H1 (cell line): ENCODE results near the gene MYOCOS. TPM values are rescaled to one million over a fixed set of nuclear protein-coding genes. Genes with fewer than 3 reads are reported as not detected.

Experiments used
- CTCF ChIA-PET: fragments of 300-600 bp; sonication (Branson Sonifier 250); formaldehyde crosslinking; loops from one replicate; lab custom pipeline; 2021; ENCODE audit not compliant: partially characterized antibody; lab: Charles Lee
- POLR2A ChIA-PET: fragments of 300-600 bp; sonication (Branson Sonifier 250); formaldehyde crosslinking; loops from one replicate; lab custom pipeline; 2021; ENCODE audit warnings: inconsistent platforms; ENCODE audit not compliant: partially characterized antibody; lab: Charles Lee
- DNase-seq, 2 experiments: peaks; one replicate each; pipeline versions ENCODE4 v3.0.0 to v3.0.0-alpha.2; 2010 to 2022; ENCODE audit warnings: low spot score in 2 of 2, low read depth in 1 of 2, mixed read lengths in 1 of 2
- FAIRE-seq: peaks from 2 replicates; lab custom pipeline; 2011; peaks lifted over from hg19 to GRCh38; lab: Jason Lieb, UNC
- H2AFZ ChIP-seq: 2 replicates; pipeline ENCODE4 v1.8.1; 2012; ENCODE audit warnings: low read length, inconsistent platforms
- H2AK5ac ChIP-seq: 2 replicates; pipeline ENCODE4 v1.6.1; 2013; ENCODE audit warnings: low read depth, low read length
- H2BK120ac ChIP-seq: replicated peaks from 2 replicates; pipeline ENCODE3; 2013; ENCODE audit warnings: low read depth, low read length, inconsistent platforms
- H2BK12ac ChIP-seq: 2 replicates; pipeline ENCODE4 v1.6.1; 2013; ENCODE audit warnings: low read depth, low read length
- H2BK15ac ChIP-seq: 2 replicates; pipeline ENCODE4 v1.6.1; 2013; ENCODE audit warnings: low read length
- H2BK20ac ChIP-seq: 2 replicates; pipeline ENCODE4 v1.6.1; 2013; ENCODE audit warnings: low read length
- H2BK5ac ChIP-seq: 2 replicates; pipeline ENCODE4 v1.6.1; 2013; ENCODE audit warnings: low read depth, low read length
- H3K14ac ChIP-seq: 2 replicates; pipeline ENCODE4 v1.6.1; 2013; ENCODE audit warnings: inconsistent platforms; ENCODE audit not compliant: insufficient read length
- H3K18ac ChIP-seq: 2 replicates; pipeline ENCODE4 v1.6.1; 2013; ENCODE audit warnings: low read length; ENCODE audit errors: extremely low read depth
- H3K23ac ChIP-seq: 2 replicates; pipeline ENCODE4 v1.6.1; 2013; ENCODE audit warnings: inconsistent platforms; ENCODE audit not compliant: insufficient read length
- H3K23me2 ChIP-seq: 2 replicates; pipeline ENCODE4 v1.6.1; 2013; ENCODE audit warnings: low read depth, low read length
- H3K27ac ChIP-seq: 2 replicates; pipeline ENCODE4 v1.6.1; 2011; ENCODE audit warnings: low read depth, low read length, inconsistent platforms
- H3K27me3 ChIP-seq, 4 experiments: replicated peaks in 1 of 4; 1 replicate in 1 of 4; 2 replicates in 3 of 4; pipeline versions ENCODE4 v1.6.1 to v1.8.1; 2011 to 2013; ENCODE audit warnings: low read length in 3 of 4, mild to moderate bottlenecking in 3 of 4, inconsistent platforms in 2 of 4, mixed read lengths in 2 of 4, moderate library complexity in 1 of 4; ENCODE audit not compliant: control insufficient read depth in 3 of 4, insufficient read depth in 3 of 4; ENCODE audit errors: extremely low read depth in 1 of 4
- H3K36me3 ChIP-seq, 4 experiments: 2 replicates each; pipeline versions ENCODE4 v1.6.1 to v1.8.1; 2011 to 2013; ENCODE audit warnings: mild to moderate bottlenecking in 4 of 4, low read length in 3 of 4, moderate library complexity in 2 of 4, control low read depth in 1 of 4, inconsistent platforms in 1 of 4; ENCODE audit not compliant: insufficient read depth in 4 of 4, control insufficient read depth in 2 of 4
- H3K4ac ChIP-seq: replicated peaks from 2 replicates; pipeline ENCODE3; 2013; ENCODE audit warnings: low read length, low read depth, mixed read lengths, inconsistent platforms; ENCODE audit not compliant: insufficient read length
- H3K4me1 ChIP-seq, 4 experiments: replicated peaks in 1 of 4; 1 replicate in 1 of 4; 2 replicates in 3 of 4; pipeline versions ENCODE4 v1.6.1 to v1.8.1; 2011 to 2013; ENCODE audit warnings: low read length in 3 of 4, inconsistent platforms in 2 of 4, mixed read lengths in 1 of 4; ENCODE audit not compliant: insufficient read depth in 4 of 4, control insufficient read depth in 3 of 4
- H3K4me2 ChIP-seq, 2 experiments: 2 replicates each; pipeline versions ENCODE4 v1.6.1 to v1.8.1; 2011 to 2013; ENCODE audit warnings: low read depth in 2 of 2, low read length in 2 of 2, control low read depth in 1 of 2, inconsistent platforms in 1 of 2, mild to moderate bottlenecking in 1 of 2; ENCODE audit not compliant: insufficient read depth in 1 of 2
- H3K4me3 ChIP-seq, 4 experiments: fragments of 200-600, 300-600 bp in 1 of 4; sonication (generic), shearing (Covaris generic), sonication (Bioruptor Twin) in 1 of 4; 2 replicates each; pipeline versions ENCODE4 v1.5.1 to v1.8.1; 2011 to 2016; ENCODE audit warnings: low read length in 4 of 4, low read depth in 3 of 4, control low read depth in 2 of 4, inconsistent platforms in 2 of 4, mild to moderate bottlenecking in 2 of 4, mixed read lengths in 1 of 4, moderate library complexity in 1 of 4; ENCODE audit not compliant: insufficient read depth in 2 of 4; ENCODE audit errors: extremely low read depth in 1 of 4
- H3K56ac ChIP-seq: replicated peaks from 2 replicates; pipeline ENCODE3; 2013; ENCODE audit warnings: low read depth, mild to moderate bottlenecking, mixed read lengths, low read length, inconsistent platforms; ENCODE audit not compliant: insufficient read length
- H3K79me1 ChIP-seq: 2 replicates; pipeline ENCODE4 v1.6.1; 2013; ENCODE audit warnings: low read depth, low read length, control low read depth
- H3K79me2 ChIP-seq, 2 experiments: 2 replicates each; pipeline versions ENCODE4 v1.6.1 to v1.8.1; 2012 to 2013; ENCODE audit warnings: low read length in 2 of 2, mild to moderate bottlenecking in 2 of 2, inconsistent platforms in 1 of 2; ENCODE audit not compliant: insufficient read depth in 2 of 2, control insufficient read depth in 1 of 2
- H3K9ac ChIP-seq, 4 experiments: replicated peaks in 1 of 4; 1 replicate in 1 of 4; 2 replicates in 3 of 4; pipeline versions ENCODE4 v1.6.1 to v1.8.1; 2011 to 2013; ENCODE audit warnings: low read depth in 3 of 4, low read length in 3 of 4, control low read depth in 2 of 4, mild to moderate bottlenecking in 2 of 4, moderate library complexity in 2 of 4, inconsistent platforms in 1 of 4; ENCODE audit errors: extremely low read depth in 1 of 4
- H3K9me3 ChIP-seq, 2 experiments: 2 replicates each; pipeline versions ENCODE4 v1.6.1 to v1.8.1; 2012 to 2013; ENCODE audit warnings: mild to moderate bottlenecking in 2 of 2, moderate library complexity in 2 of 2, control low read depth in 1 of 2, inconsistent platforms in 1 of 2, low read depth in 1 of 2, low read length in 1 of 2, mixed read lengths in 1 of 2; ENCODE audit not compliant: insufficient read depth in 2 of 2
- H4K20me1 ChIP-seq, 2 experiments: replicated peaks in 1 of 2; 2 replicates each; pipeline versions ENCODE3 to v1.8.1; 2011 to 2013; ENCODE audit warnings: inconsistent platforms in 2 of 2, low read length in 2 of 2, mild to moderate bottlenecking in 1 of 2; ENCODE audit not compliant: insufficient read depth in 2 of 2, control insufficient read depth in 1 of 2
- H4K5ac ChIP-seq: 2 replicates; pipeline ENCODE4 v1.6.1; 2013; ENCODE audit warnings: low read length, low read depth, mixed read lengths, inconsistent platforms; ENCODE audit not compliant: insufficient read length
- H4K8ac ChIP-seq: 2 replicates; pipeline ENCODE4 v1.8.0; 2013; ENCODE audit warnings: mild to moderate bottlenecking, moderate library complexity, low read length, inconsistent platforms; ENCODE audit not compliant: insufficient read depth; ENCODE audit errors: extremely low read depth
- H4K91ac ChIP-seq: replicated peaks from 2 replicates; pipeline ENCODE3; 2013; ENCODE audit warnings: low read length, mixed read lengths, inconsistent platforms; ENCODE audit not compliant: insufficient read length
- ASH2L ChIP-seq: fragments of 200-600, 300-600 bp; sonication (generic); IDR thresholded peaks from one replicate; pipeline ENCODE4 v1.7.1; 2017; ENCODE audit warnings: low read length
- EGR1 ChIP-seq: IDR thresholded peaks from 2 replicates; pipeline ENCODE4 v1.6.1; 2011; ENCODE audit warnings: low read depth, low read length, borderline replicate concordance
- KDM1A ChIP-seq: fragments of 200-600, 300-600 bp; sonication (generic); IDR thresholded peaks from 2 replicates; pipeline ENCODE4 v1.7.1; 2016; ENCODE audit warnings: mild to moderate bottlenecking, low read length, borderline replicate concordance
- RAD21 ChIP-seq, 2 experiments: IDR thresholded peaks in 1 of 2; conservative IDR thresholded peaks in 1 of 2; 2 replicates each; pipeline ENCODE4 v1.6.1; 2011; ENCODE audit warnings: low read depth in 2 of 2, low read length in 2 of 2, improper control_type of control experiment in 1 of 2, inconsistent platforms in 1 of 2, mild to moderate bottlenecking in 1 of 2, moderate library complexity in 1 of 2
- SP4 ChIP-seq: IDR thresholded peaks from 2 replicates; pipeline ENCODE4 v1.6.1; 2012; ENCODE audit warnings: low read length, inconsistent platforms
- TEAD4 ChIP-seq: IDR thresholded peaks from 2 replicates; pipeline ENCODE4 v1.6.1; 2012; ENCODE audit warnings: low read depth, low read length, inconsistent platforms, mixed read lengths
- YY1 ChIP-seq: IDR thresholded peaks from 2 replicates; pipeline ENCODE4 v1.6.1; 2011; ENCODE audit warnings: low read depth, mild to moderate bottlenecking, low read length
- WGBS, 2 experiments: shearing (Covaris generic) in 1 of 2; methylation state at CpG; one replicate each; pipeline versions ENCODE4 v1.1.6 to v1.1.7; 2013 to 2015; ENCODE audit warnings: low lambda C conversion rate in 2 of 2, mixed read lengths in 2 of 2, inconsistent platforms in 1 of 2, low coverage in 1 of 2, missing lambda C conversion rate in 1 of 2; ENCODE audit not compliant: insufficient replicate concordance in 2 of 2, insufficient coverage in 1 of 2, insufficient read length in 1 of 2; ENCODE audit errors: extremely low coverage in 1 of 2, missing lambda C conversion rate in 1 of 2; 5-methylcytosine and 5-hydroxymethylcytosine counted together
- polyA plus RNA-seq, 7 experiments: library from polyadenylated mRNA; depleted of rRNA in 3 of 7; stranded (reverse) in 5 of 7; unstranded in 2 of 7; fragments of >200 nt in 5 of 7; fragments of 200-250 nt in 2 of 7; gene quantifications; 1 replicate in 5 of 7; 2 replicates in 1 of 7; 4 replicates in 1 of 7; pipeline versions ENCODE4 v1.2.1 to v1.2.3, GENCODE V29; 2011 to 2013; ENCODE audit warnings: missing spikeins in 2 of 7, mixed read lengths in 2 of 7
- total RNA-seq: library from RNA; stranded (reverse); fragmentation: NEBNext Ultra II Directional; extraction: Animal tissue kit (Norgen Biotek cat#: 25700); gene quantifications from 2 replicates; pipeline ENCODE4 v1.2.1, GENCODE V29; 2021
- TF ChIP-seq, protein P1 (sequence below): IDR thresholded peaks from 2 replicates; pipeline ENCODE4 v1.6.1; 2012; ENCODE audit warnings: inconsistent platforms

Gene MYOCOS
- total and polyA plus RNA-seq, 2 of the 8 experiments (the other 6 are each of a cell fraction or from before 2014, with no cell fraction given) = not detected

DNA sequence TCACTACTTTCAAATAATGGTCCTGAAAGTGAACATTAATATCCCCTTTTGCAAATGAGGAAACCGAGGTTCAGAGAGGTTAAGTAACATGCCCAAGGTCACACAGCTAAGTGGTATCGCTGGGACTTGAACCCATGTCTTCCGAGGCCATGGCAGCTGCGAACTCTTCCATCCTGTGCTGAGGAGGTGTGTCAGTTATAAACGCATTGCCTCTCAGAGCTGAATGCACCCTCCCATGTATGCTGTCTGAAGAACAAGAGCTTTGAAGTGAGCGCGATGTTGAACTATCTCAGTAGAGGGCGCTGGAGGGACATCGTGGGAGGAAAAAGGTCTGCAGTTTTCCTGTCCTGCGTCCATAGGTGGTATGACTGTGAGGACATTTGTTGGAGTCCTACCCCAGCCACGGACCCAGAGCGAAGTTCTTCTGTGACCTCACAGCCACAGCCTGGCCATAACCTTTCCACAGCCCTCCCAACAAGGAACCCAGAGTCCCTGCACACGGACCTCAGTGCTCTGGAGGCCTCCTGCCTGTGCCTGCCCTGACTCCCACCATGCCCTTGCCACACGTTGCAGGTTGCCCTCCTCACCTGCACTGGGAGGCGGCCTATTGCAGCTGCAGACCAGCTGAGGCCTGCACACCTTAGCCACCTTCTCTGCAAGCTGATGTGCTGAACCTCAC, 22.9 kb downstream of the MYOCOS start:
- Histone ChIP-seq H3K36me3 (no peaks in the 10 kb centered on the region; a peak in 1 of 8 replicates), H3K18ac (peak overlapping the region; percentile 92), H3K79me2 (no peaks in the 10 kb centered on the region), H3K79me1 (no peaks in the 10 kb centered on the region), H4K20me1 (no peaks in the 10 kb centered on the region), H3K4me2 (peak overlapping the region in 1 of 2 experiments; percentile 57; a peak in 2 of 4 replicates), H4K5ac (peak overlapping the region; percentile 7), H3K27ac (no peak overlapping the region), H3K9ac (no peak overlapping the region; a peak in 1 of 7 replicates), H3K4ac (peak overlapping the region; percentile 30), H3K23me2 (no peaks in the 10 kb centered on the region), H2BK5ac (peak overlapping the region; percentile 77), H3K56ac (peak overlapping the region; percentile 32), H2BK20ac (peak overlapping the region; percentile 82; the same call in 1 of the 2 replicates), H2BK12ac (peak overlapping the region; percentile 97; the same call in 1 of the 2 replicates), H3K9me3 (no peaks in the 10 kb centered on the region), H4K91ac (peak overlapping the region; percentile 96), H3K14ac (no peak overlapping the region), H2BK120ac (no peak overlapping the region), H3K4me3 (peak overlapping the region in 1 of 4 experiments; percentile 14; a peak in 1 of 8 replicates), H3K4me1 (peaks cover 2 to 15% (median 7%) of the 10 kb centered on the region in 4 experiments), H3K23ac (no peak overlapping the region), H2BK15ac (peak overlapping the region; percentile 83; the same call in 1 of the 2 replicates), H2AFZ (peak overlapping the region; percentile 100), H2AK5ac (no peak overlapping the region), H3K27me3 (no peaks in the 10 kb centered on the region), H4K8ac (peak overlapping the region; percentile 97)
- ChIA-PET CTCF (interaction anchor here (0.5 to 10.1 kb wide), 51 partner anchors 9 to 463 kb away, joined by 3 to 143 read pairs (median 6); partner anchors contain the start of genes METTL13, MYOCOS and VAMP4), POLR2A (interaction anchor here (1.0 to 1.3 kb wide), 3 partner anchors 9 to 98 kb away, joined by 4 to 7 read pairs (median 5); no protein-coding TSS in a partner anchor)
- WGBS, 2 experiments = 26% methylated on average over 15 of the region's 15 CpGs; no CpG with 5 or more reads in 1 of the 2 experiments
- peak; percentile 57 for FAIRE-seq
- peak; percentile 82 to 89 for DNase-seq
- peak; percentile 89 to 91 for TF ChIP-seq RAD21 (IDR thresholded peaks at IDR 0.05 in 1 of 2, conservative IDR thresholded peaks at IDR 0.05 in 1 of 2; ENCODE audit: low read depth in 2 of 2, low read length in 2 of 2)
- peak; percentile 72; the same call in 1 of the 2 replicates for TF ChIP-seq YY1
- no peak for TF ChIP-seq EGR1
- peak; percentile 61 for TF ChIP-seq ASH2L
- TF ChIP-seq TEAD4 = 0 out of 2 replicates have a peak, but pooled peaks have one; percentile 3
- TF ChIP-seq SP4 = 0 out of 2 replicates have a peak, but pooled peaks have one; percentile 48
- peak; percentile 95 for TF ChIP-seq KDM1A
- TF ChIP-seq, protein P1, sequence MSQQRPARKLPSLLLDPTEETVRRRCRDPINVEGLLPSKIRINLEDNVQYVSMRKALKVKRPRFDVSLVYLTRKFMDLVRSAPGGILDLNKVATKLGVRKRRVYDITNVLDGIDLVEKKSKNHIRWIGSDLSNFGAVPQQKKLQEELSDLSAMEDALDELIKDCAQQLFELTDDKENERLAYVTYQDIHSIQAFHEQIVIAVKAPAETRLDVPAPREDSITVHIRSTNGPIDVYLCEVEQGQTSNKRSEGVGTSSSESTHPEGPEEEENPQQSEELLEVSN = 0 out of 2 replicates have a peak, but pooled peaks have one; percentile 28
